Peyer's patch (tissue), 4 donors: ENCODE measurements around the gene FCRL5. TPM values are rescaled to one million over a fixed set of nuclear protein-coding genes. Genes with fewer than 3 reads are reported as not detected.
"Not testable (repeated sequence)": the region's sequence is repeated elsewhere in the genome, so short reads cannot be mapped to it uniquely, and the experiment has no call there.

Experiments
- DNase-seq, 3 donors: peaks; one replicate each; pipeline ENCODE4 v3.0.0-alpha.2; 2017 to 2019
- H3K27ac ChIP-seq, 4 donors: fragments of 200-600 bp; sonication (generic); one replicate each; pipeline ENCODE4 v1.5.1; 2016 to 2019
- H3K27me3 ChIP-seq, 2 donors: fragments of 200-600 bp; sonication (generic); one replicate each; pipeline ENCODE4 v1.5.1; 2019
- H3K36me3 ChIP-seq, 3 donors: fragments of 200-600 bp; sonication (generic); one replicate each; pipeline ENCODE4 v1.5.1; 2016 to 2019
- H3K4me1 ChIP-seq, 4 donors: fragments of 200-600 bp; sonication (generic); one replicate each; pipeline ENCODE4 v1.5.1; 2016 to 2019
- H3K4me3 ChIP-seq, 4 donors: fragments of 200-600 bp; sonication (generic); 1 replicate in 3 of 4; 2 replicates in 1 of 4; pipeline ENCODE4 v1.5.1; 2016 to 2019; ENCODE audit warnings: mild to moderate bottlenecking in 1 of 4
- H3K9me3 ChIP-seq, 4 donors: fragments of 200-600 bp; sonication (generic); one replicate each; pipeline ENCODE4 v1.5.1; 2016 to 2019; ENCODE audit warnings: mild to moderate bottlenecking in 1 of 4
- CTCF ChIP-seq, 6 experiments: fragments of 450-650 bp in 4 of 6; fragments of 200-600 bp in 2 of 6; sonication (generic) in 1 of 6; IDR thresholded peaks; one replicate each; pipeline ENCODE4 v1.5.1; 2017 to 2019; ENCODE audit warnings: antibody characterized with exemption in 6 of 6, mild to moderate bottlenecking in 3 of 6, moderate library complexity in 1 of 6
- POLR2A ChIP-seq, 2 donors: fragments of 450-650 bp; IDR thresholded peaks; one replicate each; pipeline ENCODE4 v1.5.1; 2017; ENCODE audit warnings: antibody characterized with exemption in 2 of 2, mild to moderate bottlenecking in 2 of 2, moderate library complexity in 2 of 2
- total RNA-seq, 4 donors: library from RNA; depleted of rRNA; stranded (reverse); fragments of >200 nt; gene quantifications; one replicate each; pipeline ENCODE4 v1.1.0, GENCODE V29; 2016

The FCRL5 gene
- total RNA-seq, 4 donors from 2014 or later: 0.53 to 19.0 (median 3.8) TPM

DNA sequence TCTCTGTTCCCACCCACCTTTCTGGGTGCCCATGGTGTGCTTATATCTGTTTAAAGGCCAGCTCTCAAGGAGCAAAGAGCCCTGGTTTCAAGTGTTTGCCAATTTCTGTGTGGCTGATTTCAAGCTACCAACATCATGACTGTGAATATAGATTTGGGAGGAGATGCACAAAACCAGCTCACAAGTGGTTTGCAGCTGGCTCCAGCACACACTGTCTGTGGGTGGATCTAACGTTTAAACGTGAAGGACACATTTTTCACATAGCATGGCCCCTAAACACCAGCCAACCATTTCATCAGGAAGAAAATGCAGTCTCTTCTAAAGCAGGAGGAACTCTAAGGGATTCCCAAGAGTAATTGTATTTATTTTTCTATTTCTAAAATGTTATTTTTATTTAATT is 65.2 kb downstream of the FCRL5 start:
- no peak overlapping the region for H3K27ac ChIP-seq

DNA sequence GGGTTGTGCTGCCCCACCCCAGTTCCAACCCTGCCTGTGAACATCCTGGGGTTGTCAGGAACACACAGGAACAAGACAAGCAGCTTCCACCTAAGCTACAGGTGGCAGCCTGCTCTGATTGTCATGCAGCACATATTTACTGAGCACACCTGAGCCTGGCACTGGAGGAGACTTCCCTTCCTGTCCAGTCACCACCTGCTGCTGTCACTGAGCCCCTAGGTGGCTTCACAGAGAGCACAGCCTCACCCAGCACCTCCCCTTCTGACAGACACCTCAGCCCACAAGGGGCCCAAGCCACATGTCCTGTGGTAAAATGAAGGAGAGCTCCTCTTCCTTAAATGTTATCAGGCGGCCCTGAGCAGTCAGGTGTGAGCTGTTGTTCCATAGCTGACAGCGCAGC is 65.9 kb downstream of the FCRL5 start:
- H3K27me3 ChIP-seq, H3K4me3 ChIP-seq, H3K4me1 ChIP-seq, H3K9me3 ChIP-seq, H3K36me3 ChIP-seq, DNase-seq, H3K27ac ChIP-seq: not testable (repeated sequence)

More for the DNA sequence above, 65.2 kb downstream of the FCRL5 start:
- Histone ChIP-seq H3K36me3 (no peaks in the 10 kb centered on the region), H3K4me1 (peaks cover 0 to 4% (median 0%) of the 10 kb centered on the region in 4 donors), H3K27me3 (no peaks in the 10 kb centered on the region), H3K4me3 (no peak overlapping the region), H3K9me3 (no peaks in the 10 kb centered on the region)
- TF ChIP-seq CTCF (IDR thresholded peaks at IDR 0.05): no peak
- TF ChIP-seq POLR2A (IDR thresholded peaks at IDR 0.05): no peak
- no peak for DNase-seq

DNA sequence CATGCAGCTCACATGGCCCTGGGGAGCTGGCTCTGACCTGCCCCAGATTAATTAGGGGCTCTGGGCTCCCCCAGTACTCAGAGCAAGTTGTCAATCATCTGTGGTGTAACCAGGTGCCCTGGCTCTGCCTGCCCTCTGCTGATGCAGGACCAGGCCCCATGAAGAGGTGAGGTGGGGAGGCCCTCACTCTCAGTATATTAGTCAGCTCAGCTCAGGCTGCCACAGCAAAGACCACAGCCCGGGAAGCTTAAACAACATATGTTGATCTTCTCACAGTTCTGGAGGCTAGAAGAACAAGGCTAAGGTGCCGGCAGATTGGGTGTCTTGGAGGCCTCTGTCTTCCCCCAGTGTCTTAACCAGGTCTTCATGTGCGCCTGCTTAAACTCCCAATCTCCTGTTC is 66.5 kb downstream of the FCRL5 start:
- no peaks in the 10 kb centered on the region for H3K36me3 ChIP-seq
- TF ChIP-seq CTCF (IDR thresholded peaks at IDR 0.05) (no peak), POLR2A (IDR thresholded peaks at IDR 0.05) (no peak)
- peaks cover 0 to 4% (median 0%) of the 10 kb centered on the region in 4 donors for H3K4me1 ChIP-seq
- H3K4me3 ChIP-seq: no peak overlapping the region
- H3K27ac ChIP-seq: no peak overlapping the region
- H3K27me3 ChIP-seq: no peaks in the 10 kb centered on the region
- no peak for DNase-seq
- H3K9me3 ChIP-seq: no peaks in the 10 kb centered on the region

- TF ChIP-seq POLR2A (IDR thresholded peaks at IDR 0.05) (no peak), CTCF (IDR thresholded peaks at IDR 0.05) (no peak)
- no peaks in the 10 kb centered on the region for H3K36me3 ChIP-seq
- H3K27ac ChIP-seq: no peak overlapping the region
- no peaks in the 10 kb centered on the region for H3K4me1 ChIP-seq
- no peak for DNase-seq
- no peaks in the 10 kb centered on the region for H3K27me3 ChIP-seq
- H3K9me3 ChIP-seq: no peaks in the 10 kb centered on the region
- no peak overlapping the region for H3K4me3 ChIP-seq
Measured at GRCh38 chr1:157484573-157484972, 67.7 kb downstream of the FCRL5 start.

GRCh38 chr1:157483635-157484034 is 68.7 kb downstream of the FCRL5 start:
- Histone ChIP-seq H3K27ac (no peak overlapping the region), H3K27me3 (no peaks in the 10 kb centered on the region), H3K36me3 (no peaks in the 10 kb centered on the region), H3K4me3 (no peak overlapping the region), H3K9me3 (no peaks in the 10 kb centered on the region), H3K4me1 (no peaks in the 10 kb centered on the region)
- no peak for DNase-seq
- TF ChIP-seq POLR2A (IDR thresholded peaks at IDR 0.05): no peak
- no peak for TF ChIP-seq CTCF (IDR thresholded peaks at IDR 0.05)

DNA sequence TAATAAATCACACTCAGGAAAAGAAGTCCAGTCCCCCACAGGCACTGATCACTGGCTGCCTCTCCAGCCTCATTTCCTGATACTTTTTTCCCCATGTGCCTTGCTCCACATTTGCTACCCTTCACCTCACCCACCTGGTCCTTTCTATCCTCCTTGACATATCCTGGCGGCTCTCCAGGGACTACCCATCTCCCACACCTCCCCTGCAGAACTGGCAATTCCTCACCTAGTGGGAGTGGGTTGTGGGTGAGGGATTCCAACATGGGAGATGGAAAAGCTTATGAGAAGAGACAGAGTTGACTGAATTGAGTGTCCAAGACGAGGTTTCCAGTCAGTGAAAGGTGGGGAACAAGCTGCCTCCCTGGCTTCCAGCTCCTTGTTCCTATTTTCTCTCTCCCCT is 69.6 kb downstream of the FCRL5 start:
- Histone ChIP-seq H3K4me1 (no peaks in the 10 kb centered on the region), H3K36me3 (no peaks in the 10 kb centered on the region), H3K9me3 (peaks cover 0 to 2% (median 0%) of the 10 kb centered on the region in 4 donors), H3K4me3 (no peak overlapping the region), H3K27ac (no peak overlapping the region), H3K27me3 (no peaks in the 10 kb centered on the region)
- TF ChIP-seq CTCF (IDR thresholded peaks at IDR 0.05) (no peak), POLR2A (IDR thresholded peaks at IDR 0.05) (no peak)
- no peak for DNase-seq
